ENCODE measurements around the gene C14orf39.

- TF ChIP-seq CTCF (IDR thresholded peaks at IDR 0.05): no peak
- no peak for TF ChIP-seq POLR2A (IDR thresholded peaks at IDR 0.05)
Observed at GRCh38 chr14:60495946-60496345, 10.1 kb upstream of the C14orf39 start.

All from Peyer's patch (tissue), 4 donors.